T-helper 2 cell treated with Interferon-gamma antibody and Interleukin-4, amounts not matched to agents 5 μg/mL and 100 μg/mL, for 36 hours (primary cell): Measurements from ENCODE around the gene FDPS.
"Not testable (repeated sequence)": the region's sequence is repeated elsewhere in the genome, so short reads cannot be mapped to it uniquely, and the experiment has no call there.

Experiments
- DNase-seq: peaks from one replicate; pipeline ENCODE4 v3.0.0; 2021; ENCODE audit warnings: low spot score
- H3K27ac Mint-ChIP-seq: one replicate; pipeline ENCODE4 v1.8.0; 2021; ENCODE audit warnings: mild to moderate bottlenecking, mixed read lengths
- H3K27me3 Mint-ChIP-seq: one replicate; pipeline ENCODE4 v1.8.0; 2021; ENCODE audit warnings: low read depth, mixed read lengths
- H3K36me3 Mint-ChIP-seq: one replicate; pipeline ENCODE4 v1.8.0; 2021; ENCODE audit warnings: low read depth, mixed read lengths
- H3K4me1 Mint-ChIP-seq: one replicate; pipeline ENCODE4 v1.8.0; 2021; ENCODE audit warnings: low read depth, mixed read lengths
- H3K4me3 Mint-ChIP-seq: one replicate; pipeline ENCODE4 v1.8.0; 2022; ENCODE audit warnings: mild to moderate bottlenecking, moderate library complexity, mixed read lengths
- H3K9me3 Mint-ChIP-seq: one replicate; pipeline ENCODE4 v1.8.0; 2021; ENCODE audit warnings: mixed read lengths

The FDPS gene

GRCh38 chr1:155328856-155329255 is 20.2 kb downstream of the FDPS start:
- peaks cover 23% of the 10 kb centered on the region for H3K36me3 Mint-ChIP-seq
- not testable (repeated sequence) for H3K27ac Mint-ChIP-seq, H3K4me1 Mint-ChIP-seq, H3K9me3 Mint-ChIP-seq, H3K27me3 Mint-ChIP-seq, H3K4me3 Mint-ChIP-seq, DNase-seq

GRCh38 chr1:155329980-155330598 is 21.4 kb downstream of the FDPS start:
- DNase-seq: no peak
- peaks cover 26% of the 10 kb centered on the region for H3K36me3 Mint-ChIP-seq
- no peak overlapping the region for H3K4me3 Mint-ChIP-seq
- no peaks in the 10 kb centered on the region for H3K27me3 Mint-ChIP-seq
- no peaks in the 10 kb centered on the region for H3K9me3 Mint-ChIP-seq
- peaks cover 8% of the 10 kb centered on the region for H3K4me1 Mint-ChIP-seq
- no peak overlapping the region for H3K27ac Mint-ChIP-seq

GRCh38 chr1:155334962-155335361 is 26.3 kb downstream of the FDPS start:
- no peaks in the 10 kb centered on the region for H3K9me3 Mint-ChIP-seq
- no peak for DNase-seq
- no peaks in the 10 kb centered on the region for H3K27me3 Mint-ChIP-seq
- H3K36me3 Mint-ChIP-seq: peaks cover 46% of the 10 kb centered on the region
- H3K27ac Mint-ChIP-seq: no peak overlapping the region
- H3K4me1 Mint-ChIP-seq: no peaks in the 10 kb centered on the region
- H3K4me3 Mint-ChIP-seq: no peak overlapping the region

GRCh38 chr1:155339515-155340097 is 30.9 kb downstream of the FDPS start:
- Mint-ChIP-seq H3K4me3 (no peak overlapping the region), H3K36me3 (peaks cover 59% of the 10 kb centered on the region), H3K9me3 (no peaks in the 10 kb centered on the region), H3K4me1 (no peaks in the 10 kb centered on the region), H3K27me3 (no peaks in the 10 kb centered on the region), H3K27ac (no peak overlapping the region)
- DNase-seq: no peak

GRCh38 chr1:155342842-155343241 is 34.2 kb downstream of the FDPS start:
- no peak for DNase-seq
- no peaks in the 10 kb centered on the region for H3K9me3 Mint-ChIP-seq
- no peaks in the 10 kb centered on the region for H3K4me1 Mint-ChIP-seq
- no peak overlapping the region for H3K27ac Mint-ChIP-seq
- no peaks in the 10 kb centered on the region for H3K27me3 Mint-ChIP-seq
- H3K4me3 Mint-ChIP-seq: no peak overlapping the region
- peaks cover 55% of the 10 kb centered on the region for H3K36me3 Mint-ChIP-seq

GRCh38 chr1:155352631-155353030 is 44.0 kb downstream of the FDPS start:
- DNase-seq: no peak
- Mint-ChIP-seq H3K27ac (no peak overlapping the region), H3K36me3 (peaks cover 51% of the 10 kb centered on the region), H3K27me3 (no peaks in the 10 kb centered on the region), H3K4me3 (no peak overlapping the region), H3K4me1 (no peaks in the 10 kb centered on the region), H3K9me3 (no peaks in the 10 kb centered on the region)

- Mint-ChIP-seq H3K27ac (no peak overlapping the region), H3K4me1 (no peaks in the 10 kb centered on the region), H3K36me3 (peaks cover 25% of the 10 kb centered on the region), H3K9me3 (no peaks in the 10 kb centered on the region), H3K4me3 (no peak overlapping the region), H3K27me3 (no peaks in the 10 kb centered on the region)
- DNase-seq: no peak
These were observed 51.4 kb downstream of the FDPS start for GRCh38 chr1:155360051-155360450.
